ENCODE measurements around the gene SBK2.
"Not testable (repeated sequence)": the region's sequence is repeated elsewhere in the genome, so short reads cannot be mapped to it uniquely, and the experiment has no call there.

SBK2 gene

DNA sequence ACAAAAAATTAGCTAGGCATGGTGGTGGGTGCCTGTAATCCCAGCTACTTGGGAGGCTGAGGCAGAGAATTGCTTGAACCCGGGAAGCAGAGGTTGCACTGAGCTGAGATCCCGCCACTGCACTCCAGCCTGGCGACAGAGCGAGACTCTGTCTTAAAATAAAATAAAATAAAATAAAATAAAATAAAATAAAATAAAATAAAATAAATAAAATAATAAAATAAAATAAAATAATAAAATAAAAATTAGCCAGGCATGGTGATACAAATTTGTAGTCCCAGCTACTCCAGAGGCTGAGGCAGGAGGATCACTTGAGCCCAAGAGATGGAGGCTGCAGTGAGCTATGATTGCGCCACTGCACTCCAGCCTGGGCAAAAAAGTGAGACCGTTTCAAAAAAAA is 37.0 kb upstream of the SBK2 start:
- H3K36me3 Mint-ChIP-seq (ENCODE audit: low read depth); H3K9me3 Mint-ChIP-seq; H3K27me3 Mint-ChIP-seq (ENCODE audit: low read depth); H3K27ac Mint-ChIP-seq; H3K4me1 Mint-ChIP-seq (ENCODE audit: low read depth); DNase-seq (ENCODE audit: low spot score); H3K4me3 Mint-ChIP-seq: not testable (repeated sequence)

DNA sequence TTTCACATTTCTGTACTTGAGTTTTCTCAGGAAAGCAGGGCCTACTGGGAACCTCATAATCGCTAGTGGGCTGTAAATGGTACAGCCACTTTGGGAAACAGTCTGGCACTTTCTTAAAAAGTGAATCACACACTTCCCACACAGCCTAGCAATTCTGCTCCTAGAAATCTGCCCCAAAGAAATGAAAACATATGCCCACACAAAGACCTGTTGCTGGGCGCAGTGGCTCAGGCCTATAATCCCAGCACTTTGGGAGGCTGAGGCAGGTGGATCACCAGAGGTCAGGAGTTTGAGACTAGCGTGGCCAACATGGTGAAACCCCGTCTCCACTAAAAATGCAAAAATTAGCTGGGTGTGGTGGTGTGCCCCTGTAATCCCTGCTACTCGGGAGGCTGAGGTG is 32.5 kb upstream of the SBK2 start:
- H3K9me3 Mint-ChIP-seq; H3K4me1 Mint-ChIP-seq (ENCODE audit: low read depth); H3K4me3 Mint-ChIP-seq; H3K27me3 Mint-ChIP-seq (ENCODE audit: low read depth); H3K36me3 Mint-ChIP-seq (ENCODE audit: low read depth); DNase-seq (ENCODE audit: low spot score); H3K27ac Mint-ChIP-seq: not testable (repeated sequence)

GRCh38 chr19:55567708-55568328 is 30.9 kb upstream of the SBK2 start:
- H3K36me3 Mint-ChIP-seq (ENCODE audit: low read depth), result no peaks in the 10 kb centered on the region
- DNase-seq (ENCODE audit: low spot score), result no peak
- H3K4me1 Mint-ChIP-seq (ENCODE audit: low read depth), result no peaks in the 10 kb centered on the region
- H3K9me3 Mint-ChIP-seq, result no peaks in the 10 kb centered on the region
- no peak overlapping the region for H3K27ac Mint-ChIP-seq
- peaks cover 2% of the 10 kb centered on the region for H3K27me3 Mint-ChIP-seq (ENCODE audit: low read depth)
- H3K4me3 Mint-ChIP-seq, result no peak overlapping the region

GRCh38 chr19:55566823-55567222 is 29.9 kb upstream of the SBK2 start:
- H3K4me3 Mint-ChIP-seq, result no peak overlapping the region
- H3K27me3 Mint-ChIP-seq (ENCODE audit: low read depth), result peaks cover 2% of the 10 kb centered on the region
- no peaks in the 10 kb centered on the region for H3K36me3 Mint-ChIP-seq (ENCODE audit: low read depth)
- no peak overlapping the region for H3K27ac Mint-ChIP-seq
- no peaks in the 10 kb centered on the region for H3K4me1 Mint-ChIP-seq (ENCODE audit: low read depth)
- H3K9me3 Mint-ChIP-seq, result no peaks in the 10 kb centered on the region
- no peak for DNase-seq (ENCODE audit: low spot score)

GRCh38 chr19:55563261-55563690 is 26.3 kb upstream of the SBK2 start:
- Mint-ChIP-seq H3K27me3 (ENCODE audit: low read depth) (peaks cover 2% of the 10 kb centered on the region), H3K36me3 (ENCODE audit: low read depth) (no peaks in the 10 kb centered on the region), H3K27ac (no peak overlapping the region), H3K9me3 (no peaks in the 10 kb centered on the region), H3K4me3 (no peak overlapping the region), H3K4me1 (ENCODE audit: low read depth) (no peaks in the 10 kb centered on the region)
- no peak for DNase-seq (ENCODE audit: low spot score)

DNA sequence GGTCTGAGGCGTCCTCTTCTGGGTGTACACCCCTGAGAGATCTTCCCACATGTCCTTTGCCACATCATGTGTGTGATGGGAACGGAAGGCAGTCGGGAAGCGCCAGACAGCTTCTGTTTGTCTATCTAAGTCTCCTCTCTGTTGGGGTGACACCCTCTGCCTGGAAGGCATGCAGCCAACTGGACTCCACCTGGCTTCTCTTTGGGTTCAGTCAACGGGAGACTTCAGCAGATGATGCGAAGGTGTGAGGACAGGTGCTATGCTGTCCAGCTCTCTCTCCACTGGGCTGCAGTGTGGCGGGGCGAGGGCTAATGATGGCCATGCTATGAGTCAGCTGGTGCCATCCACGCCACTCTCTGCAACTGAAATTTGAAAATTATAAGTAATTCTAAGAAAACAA is 22.8 kb upstream of the SBK2 start:
- Mint-ChIP-seq H3K36me3 (ENCODE audit: low read depth) (no peaks in the 10 kb centered on the region), H3K4me3 (no peak overlapping the region), H3K27me3 (ENCODE audit: low read depth) (no peaks in the 10 kb centered on the region), H3K27ac (no peak overlapping the region), H3K4me1 (ENCODE audit: low read depth) (no peaks in the 10 kb centered on the region), H3K9me3 (no peaks in the 10 kb centered on the region)
- DNase-seq (ENCODE audit: low spot score), result no peak

GRCh38 chr19:55554741-55555152 is 17.8 kb upstream of the SBK2 start:
- no peak overlapping the region for H3K4me3 Mint-ChIP-seq
- H3K9me3 Mint-ChIP-seq, result no peaks in the 10 kb centered on the region
- no peak for DNase-seq (ENCODE audit: low spot score)
- H3K27me3 Mint-ChIP-seq (ENCODE audit: low read depth), result no peaks in the 10 kb centered on the region
- no peak overlapping the region for H3K27ac Mint-ChIP-seq
- H3K36me3 Mint-ChIP-seq (ENCODE audit: low read depth), result no peaks in the 10 kb centered on the region
- no peaks in the 10 kb centered on the region for H3K4me1 Mint-ChIP-seq (ENCODE audit: low read depth)

GRCh38 chr19:55554302-55554701 is 17.4 kb upstream of the SBK2 start:
- H3K36me3 Mint-ChIP-seq (ENCODE audit: low read depth), result no peaks in the 10 kb centered on the region
- H3K27ac Mint-ChIP-seq, result no peak overlapping the region
- no peaks in the 10 kb centered on the region for H3K27me3 Mint-ChIP-seq (ENCODE audit: low read depth)
- DNase-seq (ENCODE audit: low spot score), result no peak
- H3K9me3 Mint-ChIP-seq, result no peaks in the 10 kb centered on the region
- no peaks in the 10 kb centered on the region for H3K4me1 Mint-ChIP-seq (ENCODE audit: low read depth)
- no peak overlapping the region for H3K4me3 Mint-ChIP-seq

- H3K9me3 Mint-ChIP-seq, result no peaks in the 10 kb centered on the region
- H3K36me3 Mint-ChIP-seq (ENCODE audit: low read depth), result no peaks in the 10 kb centered on the region
- H3K4me3 Mint-ChIP-seq, result no peak overlapping the region
- H3K27me3 Mint-ChIP-seq (ENCODE audit: low read depth), result no peaks in the 10 kb centered on the region
- no peak overlapping the region for H3K27ac Mint-ChIP-seq
- no peak for DNase-seq (ENCODE audit: low spot score)
- H3K4me1 Mint-ChIP-seq (ENCODE audit: low read depth), result no peaks in the 10 kb centered on the region
Observed at GRCh38 chr19:55553217-55554182, 16.6 kb upstream of the SBK2 start.

DNA sequence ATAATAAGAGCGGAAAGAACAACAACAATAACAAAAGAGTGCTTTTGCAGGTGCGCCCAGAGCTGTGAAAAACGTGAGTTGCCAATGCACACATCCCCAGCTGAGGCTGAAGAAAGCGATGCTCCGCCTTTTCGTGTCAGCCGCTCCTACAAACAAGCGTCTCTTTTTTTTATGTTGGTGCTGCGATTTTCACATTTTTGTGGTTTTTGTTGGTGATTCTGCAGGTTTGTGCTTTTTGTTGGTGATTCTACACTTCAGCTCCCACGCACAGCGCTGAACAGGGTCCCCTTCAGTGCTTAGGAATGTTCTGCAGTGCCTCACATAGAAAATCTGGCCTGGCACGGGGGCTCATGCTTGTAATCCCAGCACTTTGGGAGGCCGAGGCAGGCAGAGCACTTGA is 15.7 kb upstream of the SBK2 start:
- no peaks in the 10 kb centered on the region for H3K4me1 Mint-ChIP-seq (ENCODE audit: low read depth)
- H3K36me3 Mint-ChIP-seq (ENCODE audit: low read depth), result no peaks in the 10 kb centered on the region
- H3K27ac Mint-ChIP-seq, result no peak overlapping the region
- H3K4me3 Mint-ChIP-seq, result no peak overlapping the region
- H3K9me3 Mint-ChIP-seq, result no peaks in the 10 kb centered on the region
- DNase-seq (ENCODE audit: low spot score), result no peak
- H3K27me3 Mint-ChIP-seq (ENCODE audit: low read depth), result peaks cover 1% of the 10 kb centered on the region

GRCh38 chr19:55552206-55552605 is 15.3 kb upstream of the SBK2 start:
- H3K27ac Mint-ChIP-seq, result no peak overlapping the region
- no peak for DNase-seq (ENCODE audit: low spot score)
- no peaks in the 10 kb centered on the region for H3K4me1 Mint-ChIP-seq (ENCODE audit: low read depth)
- H3K27me3 Mint-ChIP-seq (ENCODE audit: low read depth), result peaks cover 5% of the 10 kb centered on the region
- no peaks in the 10 kb centered on the region for H3K9me3 Mint-ChIP-seq
- H3K4me3 Mint-ChIP-seq, result no peak overlapping the region
- no peaks in the 10 kb centered on the region for H3K36me3 Mint-ChIP-seq (ENCODE audit: low read depth)

DNA sequence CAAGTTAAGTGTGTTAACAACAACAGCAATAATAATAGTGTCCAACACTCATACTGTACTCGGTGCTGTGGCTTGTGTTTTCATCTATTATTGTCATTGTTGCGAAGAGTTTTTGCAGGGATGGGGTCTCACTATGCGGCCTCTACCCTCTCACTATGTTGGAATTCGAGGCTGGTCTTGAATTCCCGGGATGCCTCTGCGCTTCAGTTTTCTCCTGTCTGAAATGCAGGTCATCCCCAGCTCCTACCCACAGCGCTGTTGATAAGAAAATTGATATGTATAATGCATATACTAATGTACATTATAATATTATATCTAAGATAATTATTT is 13.4 kb upstream of the SBK2 start:
- H3K4me3 Mint-ChIP-seq, result no peak overlapping the region
- DNase-seq (ENCODE audit: low spot score), result no peak
- peaks cover 5% of the 10 kb centered on the region for H3K27me3 Mint-ChIP-seq (ENCODE audit: low read depth)
- no peaks in the 10 kb centered on the region for H3K4me1 Mint-ChIP-seq (ENCODE audit: low read depth)
- H3K36me3 Mint-ChIP-seq (ENCODE audit: low read depth), result no peaks in the 10 kb centered on the region
- H3K27ac Mint-ChIP-seq, result no peak overlapping the region
- no peaks in the 10 kb centered on the region for H3K9me3 Mint-ChIP-seq

GRCh38 chr19:55549500-55550320 is 12.8 kb upstream of the SBK2 start:
- DNase-seq (ENCODE audit: low spot score), result no peak
- Mint-ChIP-seq H3K9me3 (no peaks in the 10 kb centered on the region), H3K27ac (no peak overlapping the region), H3K36me3 (ENCODE audit: low read depth) (no peaks in the 10 kb centered on the region), H3K4me1 (ENCODE audit: low read depth) (no peaks in the 10 kb centered on the region), H3K27me3 (ENCODE audit: low read depth) (peaks cover 5% of the 10 kb centered on the region), H3K4me3 (no peak overlapping the region)

Data from T-helper 2 cell treated with Interferon-gamma antibody and Interleukin-4, amounts not matched to agents 5 μg/mL and 100 μg/mL, for 36 hours (primary cell).